ENCODE measurements around the gene TYMP.

DNA sequence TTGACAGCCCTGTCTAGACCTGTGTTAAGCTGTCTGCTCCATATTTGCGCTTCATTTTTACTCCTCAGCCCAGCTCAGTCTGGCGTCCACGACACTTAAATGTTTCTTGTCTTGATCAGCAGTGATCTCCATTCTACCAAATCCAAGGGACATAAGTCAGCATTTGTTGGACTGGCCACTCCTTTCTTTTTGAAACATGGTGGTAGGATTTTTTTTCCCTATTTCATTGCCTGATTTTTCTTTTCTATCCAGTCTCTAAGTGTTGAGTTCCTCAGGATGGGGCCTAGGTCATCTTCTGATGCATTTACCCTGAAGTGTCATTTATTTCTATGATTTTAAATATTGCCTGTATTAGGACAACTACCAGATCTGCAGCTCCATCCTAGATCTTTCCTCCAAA is 20.9 kb downstream of the TYMP start:
- TF ChIP-seq, protein P1, sequence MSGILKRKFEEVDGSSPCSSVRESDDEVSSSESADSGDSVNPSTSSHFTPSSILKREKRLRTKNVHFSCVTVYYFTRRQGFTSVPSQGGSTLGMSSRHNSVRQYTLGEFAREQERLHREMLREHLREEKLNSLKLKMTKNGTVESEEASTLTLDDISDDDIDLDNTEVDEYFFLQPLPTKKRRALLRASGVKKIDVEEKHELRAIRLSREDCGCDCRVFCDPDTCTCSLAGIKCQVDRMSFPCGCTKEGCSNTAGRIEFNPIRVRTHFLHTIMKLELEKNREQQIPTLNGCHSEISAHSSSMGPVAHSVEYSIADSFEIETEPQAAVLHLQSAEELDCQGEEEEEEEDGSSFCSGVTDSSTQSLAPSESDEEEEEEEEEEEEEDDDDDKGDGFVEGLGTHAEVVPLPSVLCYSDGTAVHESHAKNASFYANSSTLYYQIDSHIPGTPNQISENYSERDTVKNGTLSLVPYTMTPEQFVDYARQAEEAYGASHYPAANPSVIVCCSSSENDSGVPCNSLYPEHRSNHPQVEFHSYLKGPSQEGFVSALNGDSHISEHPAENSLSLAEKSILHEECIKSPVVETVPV (CRISPR knock-in tag; IDR thresholded peaks at IDR 0.05) = no peak
- TF ChIP-seq ZNF70 (CRISPR knock-in tag; IDR thresholded peaks at IDR 0.05) (no peak), OSR1 (CRISPR knock-in tag; IDR thresholded peaks at IDR 0.05) (no peak), ZNF8 (CRISPR knock-in tag; IDR thresholded peaks at IDR 0.05) (no peak), TOX (CRISPR knock-in tag; IDR thresholded peaks at IDR 0.05; ENCODE audit: borderline replicate concordance) (no peak), BACH2 (CRISPR knock-in tag; IDR thresholded peaks at IDR 0.05; ENCODE audit: borderline replicate concordance) (no peak), ZFP3 (CRISPR knock-in tag; IDR thresholded peaks at IDR 0.05) (no peak), ARNTL (CRISPR knock-in tag; IDR thresholded peaks at IDR 0.05; ENCODE audit: borderline replicate concordance, low read depth) (no peak), ESRRG (CRISPR knock-in tag; IDR thresholded peaks at IDR 0.05) (no peak), RARB (CRISPR knock-in tag; IDR thresholded peaks at IDR 0.05) (no peak), ZC3H10 (CRISPR knock-in tag; IDR thresholded peaks at IDR 0.05) (no peak)
- TF ChIP-seq, protein P2, sequence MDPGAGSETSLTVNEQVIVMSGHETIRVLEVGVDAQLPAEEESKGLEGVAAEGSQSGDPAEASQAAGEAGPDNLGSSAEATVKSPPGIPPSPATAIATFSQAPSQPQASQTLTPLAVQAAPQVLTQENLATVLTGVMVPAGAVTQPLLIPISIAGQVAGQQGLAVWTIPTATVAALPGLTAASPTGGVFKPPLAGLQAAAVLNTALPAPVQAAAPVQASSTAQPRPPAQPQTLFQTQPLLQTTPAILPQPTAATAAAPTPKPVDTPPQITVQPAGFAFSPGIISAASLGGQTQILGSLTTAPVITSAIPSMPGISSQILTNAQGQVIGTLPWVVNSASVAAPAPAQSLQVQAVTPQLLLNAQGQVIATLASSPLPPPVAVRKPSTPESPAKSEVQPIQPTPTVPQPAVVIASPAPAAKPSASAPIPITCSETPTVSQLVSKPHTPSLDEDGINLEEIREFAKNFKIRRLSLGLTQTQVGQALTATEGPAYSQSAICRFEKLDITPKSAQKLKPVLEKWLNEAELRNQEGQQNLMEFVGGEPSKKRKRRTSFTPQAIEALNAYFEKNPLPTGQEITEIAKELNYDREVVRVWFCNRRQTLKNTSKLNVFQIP (CRISPR knock-in tag; IDR thresholded peaks at IDR 0.05; ENCODE audit: borderline replicate concordance, low read depth) = no peak
